Activated B cell treated with CpG ODN at 0.5 μM for 24 hours (primary cell): ENCODE measurements around the gene KCNF1. TPM values are rescaled to one million over a fixed set of nuclear protein-coding genes. Genes with fewer than 3 reads are reported as not detected.

Experiments used
- ATAC-seq: fragments of 200-7000 bp; cut with Tn5 transposase; one replicate; pipeline ENCODE4 v1.10.0; 2021; ENCODE audit warnings: low read depth, mild to moderate bottlenecking, moderate library complexity
- CTCF ChIA-PET: fragments of 350-600 bp; sonication (Branson Sonifier 250); formaldehyde crosslinking; loops from one replicate; lab custom pipeline; 2021; ENCODE audit warnings: antibody characterized with exemption; lab: Charles Lee
- POLR2A ChIA-PET: fragments of 350-600 bp; sonication (Branson Sonifier 250); formaldehyde crosslinking; loops from one replicate; lab custom pipeline; 2021; ENCODE audit warnings: antibody characterized with exemption; lab: Charles Lee
- DNase-seq: peaks from one replicate; pipeline ENCODE4 v3.0.0; 2022
- H3K27ac Mint-ChIP-seq: one replicate; pipeline ENCODE4 v1.8.0; 2020; ENCODE audit warnings: mixed read lengths
- H3K27me3 Mint-ChIP-seq: one replicate; pipeline ENCODE4 v1.8.0; 2021; ENCODE audit warnings: mixed read lengths
- H3K36me3 Mint-ChIP-seq: one replicate; pipeline ENCODE4 v1.8.0; 2021; ENCODE audit warnings: low read depth, mixed read lengths
- H3K4me1 Mint-ChIP-seq: one replicate; pipeline ENCODE4 v1.8.0; 2021; ENCODE audit warnings: mixed read lengths
- H3K4me3 Mint-ChIP-seq: one replicate; pipeline ENCODE4 v1.8.0; 2020; ENCODE audit warnings: mild to moderate bottlenecking, mixed read lengths
- H3K9me3 Mint-ChIP-seq: one replicate; pipeline ENCODE4 v1.8.0; 2020; ENCODE audit warnings: mixed read lengths
- intact Hi-C: fragments of 100-400 bp; cut with micrococcal nuclease; formaldehyde crosslinking; loops from one replicate; pipeline ENCODE4 v1.15.1; 2024
- total RNA-seq: library from RNA; stranded (reverse); gene quantifications from 2 replicates; pipeline ENCODE4 v1.2.3, GENCODE V29; 2022
- TF ChIP-seq, protein P1 (sequence below): fragments of 200-600 bp; IDR thresholded peaks from one replicate; pipeline ENCODE4 v1.8.0; 2022; ENCODE audit warnings: antibody characterized with exemption, mild to moderate bottlenecking

Gene KCNF1
- total RNA-seq, 1 donor from 2014 or later, result not detected

DNA sequence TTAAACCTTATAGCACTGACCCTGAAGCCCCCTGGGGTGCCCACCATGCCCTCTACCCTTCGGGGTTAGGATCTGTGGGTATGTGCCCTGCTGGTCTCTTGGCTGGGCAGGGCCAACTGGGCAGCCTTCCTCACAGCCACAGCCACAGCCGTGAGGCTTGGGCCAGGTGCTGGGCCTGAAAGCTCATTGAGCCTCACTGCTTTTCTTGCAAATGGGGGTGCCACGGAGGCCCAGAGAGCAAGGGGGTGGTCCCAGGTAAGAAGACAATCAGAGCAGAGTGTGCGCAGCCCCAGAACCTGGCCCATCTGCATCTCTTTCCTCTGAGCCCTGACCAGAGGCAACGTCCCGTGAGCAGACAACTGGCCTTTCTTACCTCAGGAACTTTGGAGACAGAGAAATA lies 34.7 kb downstream of the KCNF1 start:
- TF ChIP-seq, protein P1, sequence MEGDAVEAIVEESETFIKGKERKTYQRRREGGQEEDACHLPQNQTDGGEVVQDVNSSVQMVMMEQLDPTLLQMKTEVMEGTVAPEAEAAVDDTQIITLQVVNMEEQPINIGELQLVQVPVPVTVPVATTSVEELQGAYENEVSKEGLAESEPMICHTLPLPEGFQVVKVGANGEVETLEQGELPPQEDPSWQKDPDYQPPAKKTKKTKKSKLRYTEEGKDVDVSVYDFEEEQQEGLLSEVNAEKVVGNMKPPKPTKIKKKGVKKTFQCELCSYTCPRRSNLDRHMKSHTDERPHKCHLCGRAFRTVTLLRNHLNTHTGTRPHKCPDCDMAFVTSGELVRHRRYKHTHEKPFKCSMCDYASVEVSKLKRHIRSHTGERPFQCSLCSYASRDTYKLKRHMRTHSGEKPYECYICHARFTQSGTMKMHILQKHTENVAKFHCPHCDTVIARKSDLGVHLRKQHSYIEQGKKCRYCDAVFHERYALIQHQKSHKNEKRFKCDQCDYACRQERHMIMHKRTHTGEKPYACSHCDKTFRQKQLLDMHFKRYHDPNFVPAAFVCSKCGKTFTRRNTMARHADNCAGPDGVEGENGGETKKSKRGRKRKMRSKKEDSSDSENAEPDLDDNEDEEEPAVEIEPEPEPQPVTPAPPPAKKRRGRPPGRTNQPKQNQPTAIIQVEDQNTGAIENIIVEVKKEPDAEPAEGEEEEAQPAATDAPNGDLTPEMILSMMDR, result no peak
- intact Hi-C loops, result no loop called here
- DNase-seq (no peak), ATAC-seq (no peak)
- H3K27me3 Mint-ChIP-seq, result peaks cover 33% of the 10 kb centered on the region
- H3K36me3 Mint-ChIP-seq, result no peaks in the 10 kb centered on the region
- H3K9me3 Mint-ChIP-seq, result peaks cover 2% of the 10 kb centered on the region
- H3K27ac Mint-ChIP-seq, result no peak overlapping the region
- CTCF ChIA-PET, result no interaction called here
- H3K4me1 Mint-ChIP-seq, result no peaks in the 10 kb centered on the region
- POLR2A ChIA-PET, result no interaction called here
- H3K4me3 Mint-ChIP-seq, result no peak overlapping the region

DNA sequence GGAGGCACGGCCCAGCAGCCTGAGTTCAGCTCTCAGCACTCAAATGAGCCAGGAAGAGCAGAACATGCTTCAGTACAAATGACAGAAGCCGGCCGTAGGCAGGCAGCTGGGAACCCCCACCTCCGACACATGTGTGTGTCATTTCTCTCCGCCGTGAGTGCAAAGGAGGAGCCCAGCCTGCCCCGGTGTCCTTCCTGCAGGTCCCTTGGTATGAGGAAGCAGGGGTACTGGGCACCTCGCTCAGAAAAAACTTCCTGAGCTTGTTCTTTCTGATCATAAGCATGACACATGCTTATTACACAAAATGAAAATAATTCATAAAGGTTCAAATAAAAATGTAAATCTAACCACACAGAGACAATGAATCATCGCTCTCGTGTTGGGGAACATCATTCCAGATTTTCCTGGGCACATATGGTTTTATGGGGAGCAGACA lies 35.3 kb downstream of the KCNF1 start:
- H3K4me1 Mint-ChIP-seq, result no peaks in the 10 kb centered on the region
- ATAC-seq (no peak), DNase-seq (no peak)
- TF ChIP-seq, protein P1, result no peak
- peaks cover 2% of the 10 kb centered on the region for H3K9me3 Mint-ChIP-seq
- intact Hi-C loops, result no loop called here
- CTCF ChIA-PET, result no interaction called here
- H3K4me3 Mint-ChIP-seq, result no peak overlapping the region
- H3K27ac Mint-ChIP-seq, result no peak overlapping the region
- peaks cover 33% of the 10 kb centered on the region for H3K27me3 Mint-ChIP-seq
- no peaks in the 10 kb centered on the region for H3K36me3 Mint-ChIP-seq
- POLR2A ChIA-PET, result no interaction called here

DNA sequence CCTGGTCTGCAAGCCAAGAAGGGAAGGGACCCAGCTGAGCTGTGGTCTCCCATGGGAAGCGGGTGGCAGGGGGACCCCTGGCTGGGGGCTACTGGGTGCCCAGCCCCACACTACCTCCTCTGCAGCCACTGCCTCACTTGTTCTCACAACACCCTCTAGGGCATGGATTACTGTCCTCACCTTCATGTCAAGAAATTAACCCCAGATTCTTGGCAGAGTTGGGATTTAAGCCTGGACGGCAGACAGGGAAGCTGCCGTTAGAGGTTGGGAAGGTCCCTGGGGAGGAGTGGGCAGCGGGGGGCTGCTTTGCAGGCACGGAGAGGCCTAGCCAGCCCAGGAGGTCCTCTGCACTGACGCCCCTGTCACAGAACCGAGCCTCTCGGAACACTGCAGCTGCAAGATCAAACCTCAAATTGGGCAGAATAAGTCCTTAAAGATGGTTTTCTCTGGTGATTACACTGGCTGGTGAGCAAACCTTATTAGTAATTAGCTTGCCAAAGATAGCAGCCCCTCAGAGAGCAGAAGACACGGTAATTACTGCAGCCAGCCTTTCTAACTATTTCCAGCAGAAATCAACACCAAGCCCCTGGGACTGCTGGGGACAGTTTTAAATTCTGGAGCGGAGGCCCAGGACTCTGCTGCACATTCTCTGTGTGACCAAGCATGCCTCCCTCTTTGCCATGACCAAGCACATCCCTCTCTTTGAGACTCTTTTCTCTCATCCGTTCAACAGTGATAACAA lies 35.9 kb downstream of the KCNF1 start:
- no peak for DNase-seq
- Mint-ChIP-seq H3K4me3 (no peak overlapping the region), H3K27me3 (peaks cover 33% of the 10 kb centered on the region), H3K36me3 (no peaks in the 10 kb centered on the region), H3K27ac (no peak overlapping the region), H3K9me3 (peaks cover 2% of the 10 kb centered on the region), H3K4me1 (no peaks in the 10 kb centered on the region)
- TF ChIP-seq, protein P1, result no peak
- CTCF ChIA-PET, result no interaction called here
- no peak for ATAC-seq
- intact Hi-C loops, result no loop called here
- POLR2A ChIA-PET, result no interaction called here

DNA sequence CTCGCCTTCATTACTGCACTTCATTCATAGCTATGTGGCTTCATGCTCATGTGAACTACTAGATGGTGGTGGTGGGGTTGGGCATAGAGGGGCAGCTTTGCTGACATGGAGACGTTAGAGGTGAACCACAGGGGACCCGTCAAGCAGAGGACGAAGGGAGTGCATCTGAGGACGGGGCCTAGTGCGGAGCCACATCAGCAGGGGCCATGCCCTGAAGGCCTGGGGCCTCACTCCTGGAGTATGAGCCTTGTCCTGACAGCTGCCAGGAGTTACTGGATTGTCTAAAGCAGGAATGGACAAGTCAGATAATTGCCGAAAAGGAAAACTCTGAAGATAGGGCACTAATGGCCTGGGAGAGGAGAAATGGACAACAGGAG lies 36.4 kb downstream of the KCNF1 start:
- ChIA-PET POLR2A (no interaction called here), CTCF (no interaction called here)
- DNase-seq, result no peak
- peaks cover 31% of the 10 kb centered on the region for H3K27me3 Mint-ChIP-seq
- no peak for ATAC-seq
- no peak overlapping the region for H3K27ac Mint-ChIP-seq
- intact Hi-C loops, result no loop called here
- H3K4me1 Mint-ChIP-seq, result no peaks in the 10 kb centered on the region
- TF ChIP-seq, protein P1, result no peak
- H3K36me3 Mint-ChIP-seq, result no peaks in the 10 kb centered on the region
- H3K9me3 Mint-ChIP-seq, result peaks cover 3% of the 10 kb centered on the region
- H3K4me3 Mint-ChIP-seq, result no peak overlapping the region

DNA sequence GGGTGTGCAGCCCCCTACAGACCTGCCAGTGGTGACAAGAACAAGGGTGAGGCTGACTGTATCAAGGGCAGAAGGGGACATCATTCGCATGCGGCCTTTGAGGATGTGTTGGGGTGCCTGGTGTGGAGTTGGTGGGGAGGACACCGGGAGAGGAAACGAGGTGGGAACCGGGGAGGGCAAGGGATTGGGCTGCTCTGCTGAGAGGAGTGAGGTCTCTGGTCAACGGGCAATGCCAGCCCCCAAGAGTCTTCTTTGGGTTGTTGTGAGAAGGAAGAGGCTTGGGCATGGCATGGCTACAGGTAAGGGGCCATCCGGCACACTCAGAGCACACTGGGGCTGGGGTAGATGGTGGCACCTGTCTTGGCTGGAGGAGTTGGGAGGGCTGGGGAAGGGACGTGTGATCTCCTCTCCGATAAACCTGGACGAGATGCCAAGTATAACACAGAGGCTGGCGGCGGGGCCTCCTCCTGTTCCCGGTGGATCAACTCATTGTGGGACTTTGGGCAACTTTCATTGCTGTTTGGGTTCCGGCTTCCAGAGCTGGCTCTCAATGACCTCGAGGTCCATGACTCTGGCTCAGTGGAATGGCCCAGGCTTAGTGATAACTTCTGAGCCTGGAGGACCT lies 37.0 kb downstream of the KCNF1 start:
- TF ChIP-seq, protein P1, result no peak
- peaks cover 7% of the 10 kb centered on the region for H3K9me3 Mint-ChIP-seq
- intact Hi-C loops, result no loop called here
- ATAC-seq (no peak), DNase-seq (no peak)
- ChIA-PET CTCF (no interaction called here), POLR2A (no interaction called here)
- H3K36me3 Mint-ChIP-seq, result no peaks in the 10 kb centered on the region
- H3K4me3 Mint-ChIP-seq, result no peak overlapping the region
- H3K27ac Mint-ChIP-seq, result no peak overlapping the region
- peaks cover 30% of the 10 kb centered on the region for H3K27me3 Mint-ChIP-seq
- no peaks in the 10 kb centered on the region for H3K4me1 Mint-ChIP-seq
